Measurements from ENCODE around the gene ESM1.

GRCh38 chr5:55022450-55022849 lies 37.1 kb upstream of the ESM1 start:
- no peak for TF ChIP-seq CTCF (conservative IDR thresholded peaks at IDR 0.05)
- no peak for TF ChIP-seq ZFX (IDR thresholded peaks at IDR 0.05)

Data from C4-2B (cell line).